ENCODE results near the gene ACTR2. TPM values are rescaled to one million over a fixed set of nuclear protein-coding genes. Genes with fewer than 3 reads are reported as not detected.

ACTR2 gene
- total and polyA plus RNA-seq, 2 of the 13 experiments (the other 11 are each of a cell fraction or from before 2014, with no cell fraction given): 51.2 to 100 TPM

DNA sequence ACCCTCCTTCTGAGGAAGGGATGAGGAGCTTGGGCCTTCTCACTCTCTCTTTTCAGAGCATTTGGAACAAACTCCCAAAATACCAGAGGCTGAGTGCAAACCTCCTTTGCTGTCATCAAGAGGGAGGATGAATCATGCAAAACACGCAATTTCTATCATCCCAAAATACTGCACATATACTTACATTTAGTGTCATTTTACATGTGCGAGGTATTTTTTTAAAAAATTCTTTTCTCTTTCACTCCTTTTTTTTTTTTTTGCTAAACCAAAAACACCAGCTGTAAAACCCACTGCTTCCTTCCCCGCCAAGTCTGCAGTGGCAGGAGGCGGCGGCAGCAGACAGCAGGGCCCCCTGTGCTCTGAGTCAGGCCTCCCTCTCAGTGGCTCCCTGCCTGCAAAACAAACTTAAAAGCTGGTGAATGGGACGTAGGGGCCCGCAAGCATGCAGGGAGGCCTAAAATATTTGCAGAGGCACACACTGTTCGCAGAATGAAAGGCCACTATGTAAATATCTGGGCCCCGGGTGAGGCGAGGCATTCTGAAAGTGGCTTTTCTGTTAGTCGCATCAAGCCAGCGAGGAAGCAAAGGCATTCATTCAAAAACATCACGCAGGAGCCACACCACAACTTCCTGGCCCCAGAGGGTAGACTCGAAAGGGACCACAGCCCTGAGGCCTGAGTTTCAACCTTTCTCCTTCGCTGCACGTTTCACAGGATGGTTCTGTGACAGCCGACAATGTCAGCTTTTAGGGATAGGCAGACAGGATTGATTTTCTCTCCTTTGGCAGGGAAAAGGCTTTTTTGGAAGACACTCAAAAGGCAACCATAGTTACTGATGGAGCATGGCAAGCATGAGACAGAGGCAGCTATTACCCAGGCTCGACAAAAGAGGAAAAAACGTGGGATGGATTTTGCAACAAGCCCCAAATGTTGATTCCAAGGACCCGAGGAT, 73.4 kb downstream of the ACTR2 start (continued):
- TF ChIP-seq, protein P1, sequence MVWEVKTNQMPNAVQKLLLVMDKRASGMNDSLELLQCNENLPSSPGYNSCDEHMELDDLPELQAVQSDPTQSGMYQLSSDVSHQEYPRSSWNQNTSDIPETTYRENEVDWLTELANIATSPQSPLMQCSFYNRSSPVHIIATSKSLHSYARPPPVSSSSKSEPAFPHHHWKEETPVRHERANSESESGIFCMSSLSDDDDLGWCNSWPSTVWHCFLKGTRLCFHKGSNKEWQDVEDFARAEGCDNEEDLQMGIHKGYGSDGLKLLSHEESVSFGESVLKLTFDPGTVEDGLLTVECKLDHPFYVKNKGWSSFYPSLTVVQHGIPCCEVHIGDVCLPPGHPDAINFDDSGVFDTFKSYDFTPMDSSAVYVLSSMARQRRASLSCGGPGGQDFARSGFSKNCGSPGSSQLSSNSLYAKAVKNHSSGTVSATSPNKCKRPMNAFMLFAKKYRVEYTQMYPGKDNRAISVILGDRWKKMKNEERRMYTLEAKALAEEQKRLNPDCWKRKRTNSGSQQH (CRISPR knock-in tag; IDR thresholded peaks at IDR 0.05; ENCODE audit: low read depth): 0 out of 2 replicates have a peak, but pooled peaks have one; percentile 9
- TF ChIP-seq ATRX (CRISPR knock-in tag; IDR thresholded peaks at IDR 0.05; ENCODE audit: borderline replicate concordance) (no peak), ZBTB1 (CRISPR knock-in tag; IDR thresholded peaks at IDR 0.05; ENCODE audit: borderline replicate concordance) (no peak), ZNF282 (IDR thresholded peaks at IDR 0.05; ENCODE audit: partially characterized antibody) (no peak), ZFP41 (CRISPR knock-in tag; IDR thresholded peaks at IDR 0.05; ENCODE audit: borderline replicate concordance) (peak; percentile 77; the same call in 1 of the 2 replicates), SYNCRIP (IDR thresholded peaks at IDR 0.05; ENCODE audit: insufficient read depth, low read depth, low read length) (no peak), ZNF160 (CRISPR knock-in tag; IDR thresholded peaks at IDR 0.05) (peak; percentile 35; the same call in 1 of the 2 replicates), SIN3A (IDR thresholded peaks at IDR 0.05; ENCODE audit: borderline replicate concordance, low read depth, low read length) (no peak), HMG20A (CRISPR knock-in tag; IDR thresholded peaks at IDR 0.05; ENCODE audit: borderline replicate concordance) (peak; percentile 75; the same call in 1 of the 2 replicates), MEIS1 (CRISPR knock-in tag; IDR thresholded peaks at IDR 0.05; ENCODE audit: borderline replicate concordance) (peak; percentile 82; the same call in 1 of the 2 replicates), ZFX (CRISPR knock-in tag; IDR thresholded peaks at IDR 0.05; ENCODE audit: low read depth) (peak; percentile 89), WIZ (CRISPR knock-in tag; IDR thresholded peaks at IDR 0.05) (no peak), ZNF724P (CRISPR knock-in tag; IDR thresholded peaks at IDR 0.05; ENCODE audit: borderline replicate concordance) (no peak; the same call in 1 of the 2 replicates), FOSL2 (CRISPR knock-in tag; IDR thresholded peaks at IDR 0.05) (peak; percentile 87), U2AF1 (optimal IDR thresholded peaks at IDR 0.05; ENCODE audit: low read depth, low read length) (no peak), HNF4G (IDR thresholded peaks at IDR 0.05; ENCODE audit: borderline replicate concordance, low read depth, low read length) (no peak), HNF4G (CRISPR knock-in tag; IDR thresholded peaks at IDR 0.05; ENCODE audit: borderline replicate concordance, low read depth) (peak; percentile 56; the same call in 1 of the 2 replicates), YY1 (IDR thresholded peaks at IDR 0.05; ENCODE audit: insufficient read depth, insufficient replicate concordance, low read depth, low read length) (peak; percentile 41)
- TF ChIP-seq, protein P2, sequence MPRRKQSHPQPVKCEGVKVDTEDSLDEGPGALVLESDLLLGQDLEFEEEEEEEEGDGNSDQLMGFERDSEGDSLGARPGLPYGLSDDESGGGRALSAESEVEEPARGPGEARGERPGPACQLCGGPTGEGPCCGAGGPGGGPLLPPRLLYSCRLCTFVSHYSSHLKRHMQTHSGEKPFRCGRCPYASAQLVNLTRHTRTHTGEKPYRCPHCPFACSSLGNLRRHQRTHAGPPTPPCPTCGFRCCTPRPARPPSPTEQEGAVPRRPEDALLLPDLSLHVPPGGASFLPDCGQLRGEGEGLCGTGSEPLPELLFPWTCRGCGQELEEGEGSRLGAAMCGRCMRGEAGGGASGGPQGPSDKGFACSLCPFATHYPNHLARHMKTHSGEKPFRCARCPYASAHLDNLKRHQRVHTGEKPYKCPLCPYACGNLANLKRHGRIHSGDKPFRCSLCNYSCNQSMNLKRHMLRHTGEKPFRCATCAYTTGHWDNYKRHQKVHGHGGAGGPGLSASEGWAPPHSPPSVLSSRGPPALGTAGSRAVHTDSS (CRISPR knock-in tag; conservative IDR thresholded peaks at IDR 0.05): no peak
- TF ChIP-seq, protein P3, sequence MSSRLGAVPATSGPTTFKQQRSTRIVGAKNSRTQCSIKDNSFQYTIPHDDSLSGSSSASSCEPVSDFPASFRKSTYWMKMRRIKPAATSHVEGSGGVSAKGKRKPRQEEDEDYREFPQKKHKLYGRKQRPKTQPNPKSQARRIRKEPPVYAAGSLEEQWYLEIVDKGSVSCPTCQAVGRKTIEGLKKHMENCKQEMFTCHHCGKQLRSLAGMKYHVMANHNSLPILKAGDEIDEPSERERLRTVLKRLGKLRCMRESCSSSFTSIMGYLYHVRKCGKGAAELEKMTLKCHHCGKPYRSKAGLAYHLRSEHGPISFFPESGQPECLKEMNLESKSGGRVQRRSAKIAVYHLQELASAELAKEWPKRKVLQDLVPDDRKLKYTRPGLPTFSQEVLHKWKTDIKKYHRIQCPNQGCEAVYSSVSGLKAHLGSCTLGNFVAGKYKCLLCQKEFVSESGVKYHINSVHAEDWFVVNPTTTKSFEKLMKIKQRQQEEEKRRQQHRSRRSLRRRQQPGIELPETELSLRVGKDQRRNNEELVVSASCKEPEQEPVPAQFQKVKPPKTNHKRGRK (CRISPR knock-in tag; IDR thresholded peaks at IDR 0.05): peak; percentile 29; the same call in 1 of the 2 replicates
- TF ChIP-seq, protein P4, sequence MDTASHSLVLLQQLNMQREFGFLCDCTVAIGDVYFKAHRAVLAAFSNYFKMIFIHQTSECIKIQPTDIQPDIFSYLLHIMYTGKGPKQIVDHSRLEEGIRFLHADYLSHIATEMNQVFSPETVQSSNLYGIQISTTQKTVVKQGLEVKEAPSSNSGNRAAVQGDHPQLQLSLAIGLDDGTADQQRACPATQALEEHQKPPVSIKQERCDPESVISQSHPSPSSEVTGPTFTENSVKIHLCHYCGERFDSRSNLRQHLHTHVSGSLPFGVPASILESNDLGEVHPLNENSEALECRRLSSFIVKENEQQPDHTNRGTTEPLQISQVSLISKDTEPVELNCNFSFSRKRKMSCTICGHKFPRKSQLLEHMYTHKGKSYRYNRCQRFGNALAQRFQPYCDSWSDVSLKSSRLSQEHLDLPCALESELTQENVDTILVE (CRISPR knock-in tag; IDR thresholded peaks at IDR 0.05): 0 out of 2 replicates have a peak, but pooled peaks have one; percentile 49
- TF ChIP-seq, protein P5, sequence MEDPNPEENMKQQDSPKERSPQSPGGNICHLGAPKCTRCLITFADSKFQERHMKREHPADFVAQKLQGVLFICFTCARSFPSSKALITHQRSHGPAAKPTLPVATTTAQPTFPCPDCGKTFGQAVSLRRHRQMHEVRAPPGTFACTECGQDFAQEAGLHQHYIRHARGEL (CRISPR knock-in tag; IDR thresholded peaks at IDR 0.05): no peak

Data from HepG2 (cell line).